NCI-H2081 (cell line): ENCODE measurements around the gene IMMP2L.
"Not testable (repeated sequence)": the region's sequence is repeated elsewhere in the genome, so short reads cannot be mapped to it uniquely, and the experiment has no call there.

ENCODE experiments used
- DNase-seq, 2 experiments: peaks; one replicate each; lab custom pipeline; 2025; lab: John Stamatoyannopoulos, UW

The IMMP2L gene

DNA sequence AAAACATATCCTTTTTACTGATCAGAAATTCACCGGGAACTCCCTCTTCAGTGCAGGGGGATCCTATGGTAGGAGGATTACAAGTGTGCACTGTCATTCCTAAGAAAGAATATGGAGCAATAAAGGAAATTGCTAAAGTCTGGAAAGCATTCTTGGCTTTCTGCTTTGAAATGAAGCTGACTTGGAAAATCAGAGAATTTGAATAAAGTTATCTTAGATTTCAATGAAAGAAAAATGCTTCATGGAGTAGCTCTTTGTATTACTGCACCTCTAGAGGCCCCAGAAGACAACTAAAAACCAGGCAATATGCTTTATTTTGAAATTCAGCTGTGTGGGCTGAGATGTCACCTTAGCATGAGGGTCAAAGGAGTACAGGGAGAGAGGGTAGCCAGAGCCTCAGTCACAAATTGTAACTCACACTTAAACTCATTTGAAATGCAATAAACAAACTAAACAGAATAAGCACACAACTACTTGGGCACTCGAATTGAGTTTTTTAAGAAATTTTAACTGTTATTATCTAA lies 102.5 kb downstream of the IMMP2L start:
- no peak for DNase-seq

DNA sequence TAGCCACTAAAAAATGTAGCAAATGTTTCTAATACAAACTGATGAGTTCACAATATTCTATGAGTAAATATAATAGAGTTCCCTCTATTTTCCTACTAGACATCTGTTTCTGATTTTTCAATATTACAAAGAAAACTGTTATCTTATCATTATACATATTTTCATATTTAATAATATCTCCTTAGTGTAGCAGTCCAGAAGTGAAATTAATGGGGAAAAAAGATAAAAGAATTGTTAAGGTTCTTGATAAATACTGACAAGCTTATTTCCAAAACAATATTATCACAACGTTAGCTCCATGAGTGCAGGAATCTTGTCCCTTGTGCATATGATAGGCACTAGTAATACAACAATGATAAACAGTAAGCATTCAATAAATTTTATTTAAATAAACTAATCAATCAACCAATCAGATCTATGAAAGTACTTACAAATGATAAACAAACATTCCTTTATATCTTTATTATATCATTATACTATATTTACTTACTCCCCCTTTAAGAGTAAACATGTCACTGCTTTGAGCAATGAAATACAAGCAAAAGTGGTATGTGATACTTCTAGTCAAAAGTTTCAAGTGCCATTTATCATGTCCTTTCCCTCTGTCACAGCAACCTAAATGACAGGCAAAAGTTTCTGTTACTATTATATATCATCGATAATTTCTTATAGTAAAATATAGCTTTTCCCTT lies 103.1 kb downstream of the IMMP2L start:
- DNase-seq: no peak

DNA sequence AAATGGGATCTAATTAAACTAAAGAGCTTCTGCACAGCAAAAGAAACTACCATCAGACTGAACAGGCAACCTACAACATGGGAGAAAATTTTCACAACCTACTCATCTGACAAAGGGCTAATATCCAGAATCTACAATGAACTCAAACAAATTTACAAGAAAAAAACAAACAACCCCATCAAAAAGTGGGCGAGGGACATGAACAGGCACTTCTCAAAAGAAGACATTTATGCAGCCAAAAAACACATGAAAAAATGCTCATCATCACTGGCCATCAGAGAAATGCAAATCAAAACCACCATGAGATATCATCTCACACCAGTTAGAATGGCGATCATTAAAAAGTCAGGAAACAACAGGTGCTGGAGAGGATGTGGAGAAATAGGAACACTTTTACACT lies 111.6 kb downstream of the IMMP2L start:
- not testable (repeated sequence) for DNase-seq

DNA sequence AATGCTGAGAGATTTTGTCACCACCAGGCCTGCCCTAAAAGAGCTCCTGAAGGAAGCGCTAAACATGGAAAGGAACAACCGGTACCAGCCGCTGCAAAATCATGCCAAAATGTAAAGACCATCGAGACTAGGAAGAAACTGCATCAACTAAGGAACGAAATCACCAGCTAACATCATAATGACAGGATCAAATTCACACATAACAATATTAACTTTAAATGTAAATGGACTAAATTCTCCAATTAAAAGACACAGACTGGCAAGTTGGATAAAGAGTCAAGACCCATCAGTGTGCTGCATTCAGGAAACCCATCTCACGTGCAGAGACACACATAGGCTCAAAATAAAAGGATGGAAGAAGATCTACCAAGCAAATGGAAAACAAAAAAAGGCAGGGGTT lies 114.8 kb downstream of the IMMP2L start:
- not testable (repeated sequence) for DNase-seq

DNA sequence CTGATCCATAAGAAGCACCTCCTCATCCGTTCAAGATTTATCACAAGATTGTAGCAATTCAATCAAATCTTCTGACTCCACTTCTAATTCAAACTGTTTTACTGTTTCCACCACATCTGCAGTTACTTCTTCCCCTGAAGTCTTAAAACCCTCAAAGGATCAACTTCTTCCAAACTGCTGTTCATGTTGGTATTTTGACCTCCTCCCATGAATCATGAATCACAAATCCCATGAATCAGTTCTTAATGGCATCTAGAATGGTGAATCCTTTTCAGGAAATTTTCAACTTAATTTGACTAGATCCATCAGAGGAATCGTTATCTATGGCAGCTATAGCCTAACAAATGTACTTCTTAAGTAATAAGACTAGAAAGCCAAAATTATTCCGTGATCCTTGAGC lies 122.3 kb downstream of the IMMP2L start:
- no peak for DNase-seq

DNA sequence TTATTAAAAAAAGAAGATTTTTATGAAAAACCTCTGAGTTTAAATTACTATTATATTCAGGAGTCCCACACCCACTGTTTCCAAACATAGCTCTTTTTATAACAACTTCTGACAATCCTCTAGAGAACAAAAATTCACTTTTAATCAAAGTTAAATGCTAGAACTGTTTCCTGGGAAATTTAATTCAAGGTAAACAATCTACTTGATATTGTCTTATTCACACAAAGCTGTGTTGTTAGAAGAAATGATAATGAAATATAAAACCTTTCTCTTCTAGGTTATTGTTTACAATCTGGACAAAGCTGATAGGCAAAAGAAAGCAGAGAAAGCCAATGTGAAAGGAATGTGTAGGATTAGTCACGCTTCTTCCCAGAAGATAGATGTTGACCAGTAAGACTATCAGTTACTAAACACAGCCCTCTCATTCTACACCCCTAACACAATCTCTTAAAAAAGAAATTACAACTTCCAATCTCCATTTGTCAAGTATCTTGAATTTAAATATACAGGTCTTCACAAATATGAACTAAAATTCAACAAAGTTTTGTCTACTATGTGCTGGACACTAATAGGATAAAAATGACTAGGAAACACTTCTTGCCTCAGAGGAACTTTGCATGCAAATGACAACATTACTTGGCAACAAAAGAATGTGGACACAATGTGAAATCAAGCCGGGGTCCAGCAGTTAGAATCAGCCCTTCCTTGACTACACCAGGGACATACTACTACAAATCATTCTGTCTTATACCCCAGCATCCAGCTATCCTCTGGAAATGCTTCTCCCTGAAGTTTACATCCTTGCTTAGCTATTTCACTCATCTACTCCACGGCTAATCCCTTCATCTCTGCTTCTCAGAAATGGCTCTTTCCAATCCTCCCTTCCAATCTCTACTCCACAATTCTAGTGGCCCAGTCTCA lies 123.7 kb downstream of the IMMP2L start:
- DNase-seq: no peak

DNA sequence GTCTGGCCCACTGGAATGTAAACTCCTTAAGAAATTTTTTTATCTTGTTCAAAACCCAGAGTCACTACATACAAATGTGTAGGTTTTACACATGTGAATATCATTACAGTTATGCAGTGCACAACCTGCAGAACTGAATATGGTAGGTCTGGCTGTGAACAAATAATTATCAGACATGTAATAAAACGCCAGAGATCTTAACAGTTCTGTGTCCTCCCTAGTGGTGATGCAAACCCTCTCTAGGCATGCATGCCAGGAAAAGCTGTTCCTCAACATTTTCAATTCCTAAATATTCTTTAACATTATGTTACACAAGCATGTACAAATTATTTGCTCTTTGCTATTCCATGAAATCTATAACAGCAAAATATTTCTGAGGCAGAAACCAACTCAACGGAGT lies 124.6 kb downstream of the IMMP2L start:
- DNase-seq: no peak

DNA sequence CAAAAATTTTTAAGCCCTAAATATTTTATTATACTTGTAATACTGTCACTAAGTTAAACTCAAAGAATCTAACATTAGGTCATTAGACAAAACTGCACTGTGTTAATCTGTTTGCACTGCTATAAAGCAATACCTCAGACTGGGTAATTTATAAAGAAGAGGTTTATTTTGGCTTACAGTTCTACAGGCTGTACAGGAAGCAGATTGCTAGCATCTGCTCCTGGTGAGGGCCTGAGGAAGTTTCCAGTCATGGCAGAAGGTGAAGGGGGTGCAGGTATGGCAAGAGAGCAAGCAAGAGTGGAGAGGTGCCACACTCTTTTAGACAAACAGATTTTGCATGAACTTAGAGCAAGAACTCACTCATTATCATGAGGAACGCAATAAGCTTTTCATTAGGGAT lies 125.7 kb downstream of the IMMP2L start:
- peak; percentile 22 to 67 for DNase-seq

DNA sequence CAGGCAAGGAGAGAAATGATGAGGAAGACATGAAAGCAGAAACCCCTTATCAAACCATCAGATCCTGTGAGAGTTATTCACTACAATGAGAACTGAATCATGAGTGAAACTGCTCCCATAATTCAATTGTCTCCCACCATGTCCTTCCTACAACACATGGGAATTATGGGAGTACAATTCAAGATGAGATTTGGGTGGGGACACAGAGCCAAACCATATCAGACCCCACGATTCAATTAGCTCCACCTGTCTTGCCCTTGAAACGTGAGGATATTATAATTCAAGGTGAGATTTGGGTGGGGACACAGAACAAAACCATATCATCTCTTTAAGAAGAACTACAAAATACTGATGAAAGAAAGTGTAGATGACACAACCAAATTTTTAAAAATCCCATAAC lies 128.9 kb downstream of the IMMP2L start:
- no peak for DNase-seq

DNA sequence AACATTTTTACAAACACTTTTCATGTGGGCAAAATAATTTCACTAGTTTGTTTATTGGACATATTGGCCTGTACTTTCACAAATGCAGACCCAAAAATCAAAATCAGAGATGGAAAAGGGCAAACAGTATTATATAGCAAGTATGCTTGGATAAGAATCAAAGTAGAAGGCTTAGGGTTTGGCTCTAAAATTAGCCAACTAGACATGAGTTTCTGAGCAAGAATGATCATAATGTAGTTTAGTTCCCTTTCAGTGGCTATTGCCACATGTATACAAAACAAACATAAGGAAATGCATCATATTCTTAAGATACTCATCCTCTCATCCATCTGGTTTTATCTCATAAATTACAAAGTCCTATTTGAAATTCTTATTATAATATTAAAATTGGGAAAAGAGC lies 132.5 kb downstream of the IMMP2L start:
- DNase-seq: no peak

DNA sequence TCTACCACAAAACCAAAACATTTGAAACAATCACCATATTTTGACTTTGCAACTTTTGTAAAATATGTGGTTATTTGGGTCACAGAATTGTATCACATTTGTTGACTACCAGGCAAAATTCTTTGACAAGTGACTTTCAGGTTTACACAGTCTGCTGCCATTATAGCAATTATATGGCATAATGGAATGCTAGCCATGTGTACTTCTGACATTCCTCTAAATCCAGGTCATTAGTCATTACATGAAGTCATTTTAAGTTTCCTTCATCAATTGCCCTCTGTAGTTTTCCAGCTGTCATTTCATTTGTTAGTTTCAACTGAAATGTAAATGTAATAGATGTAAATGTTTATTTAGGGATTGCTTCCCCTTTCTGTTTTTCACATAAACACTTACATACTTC lies 137.5 kb downstream of the IMMP2L start:
- DNase-seq: no peak

DNA sequence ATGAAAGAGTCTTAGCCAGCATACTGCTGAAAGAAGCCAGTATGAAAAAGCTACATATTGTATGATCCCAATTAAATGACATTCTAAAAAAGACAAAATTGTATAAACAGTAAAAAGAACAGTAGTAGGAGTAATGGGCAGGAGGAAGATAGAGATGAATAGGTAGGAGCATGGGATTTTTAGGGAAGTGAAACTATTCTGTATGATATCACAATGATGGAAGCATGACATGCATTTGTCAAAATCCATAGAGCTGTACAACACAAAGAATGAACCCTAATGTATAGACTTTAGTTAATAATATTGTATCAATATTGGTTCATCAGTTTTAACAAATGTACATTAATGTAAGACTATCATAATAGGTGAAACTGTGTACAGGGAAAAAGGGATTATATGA lies 147.9 kb downstream of the IMMP2L start:
- no peak for DNase-seq

DNA sequence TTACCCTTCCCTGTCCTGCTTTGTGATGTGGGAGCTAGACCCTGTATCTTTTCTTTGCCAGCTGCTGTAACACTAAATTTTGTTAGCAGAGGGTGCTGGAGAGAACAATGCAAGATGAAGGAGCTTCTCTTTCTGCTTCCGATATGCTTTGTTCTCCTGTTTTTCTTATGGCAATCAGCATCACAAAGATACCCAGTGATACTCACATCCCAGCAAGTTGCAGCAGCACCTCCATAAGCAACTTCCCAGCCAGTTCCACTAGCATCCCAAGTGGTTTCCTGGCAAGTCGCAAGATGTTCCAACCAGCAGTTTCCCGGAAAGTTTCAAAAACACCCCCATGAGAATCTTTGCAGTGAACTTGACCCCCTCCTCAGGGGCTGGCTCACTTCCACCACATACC lies 148.6 kb downstream of the IMMP2L start:
- DNase-seq: no peak

DNA sequence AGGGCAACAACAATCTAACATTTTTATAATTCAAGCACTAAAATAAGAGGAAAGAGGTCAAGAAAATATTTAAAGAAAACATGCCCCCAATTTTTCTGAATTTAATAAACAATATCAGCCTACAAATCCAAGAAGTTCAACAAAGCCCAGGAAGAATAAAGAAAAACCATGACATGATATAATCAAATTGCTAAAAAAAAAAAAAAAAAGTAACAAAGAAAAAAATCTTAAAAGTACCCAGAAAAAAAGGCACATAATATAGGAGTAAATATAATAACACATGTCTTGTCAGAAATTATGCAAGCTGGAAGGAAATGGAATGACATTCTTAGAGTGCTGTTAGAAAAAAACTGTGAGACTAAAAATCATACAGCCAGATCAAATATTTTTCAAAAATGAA lies 151.4 kb downstream of the IMMP2L start:
- no peak for DNase-seq

DNA sequence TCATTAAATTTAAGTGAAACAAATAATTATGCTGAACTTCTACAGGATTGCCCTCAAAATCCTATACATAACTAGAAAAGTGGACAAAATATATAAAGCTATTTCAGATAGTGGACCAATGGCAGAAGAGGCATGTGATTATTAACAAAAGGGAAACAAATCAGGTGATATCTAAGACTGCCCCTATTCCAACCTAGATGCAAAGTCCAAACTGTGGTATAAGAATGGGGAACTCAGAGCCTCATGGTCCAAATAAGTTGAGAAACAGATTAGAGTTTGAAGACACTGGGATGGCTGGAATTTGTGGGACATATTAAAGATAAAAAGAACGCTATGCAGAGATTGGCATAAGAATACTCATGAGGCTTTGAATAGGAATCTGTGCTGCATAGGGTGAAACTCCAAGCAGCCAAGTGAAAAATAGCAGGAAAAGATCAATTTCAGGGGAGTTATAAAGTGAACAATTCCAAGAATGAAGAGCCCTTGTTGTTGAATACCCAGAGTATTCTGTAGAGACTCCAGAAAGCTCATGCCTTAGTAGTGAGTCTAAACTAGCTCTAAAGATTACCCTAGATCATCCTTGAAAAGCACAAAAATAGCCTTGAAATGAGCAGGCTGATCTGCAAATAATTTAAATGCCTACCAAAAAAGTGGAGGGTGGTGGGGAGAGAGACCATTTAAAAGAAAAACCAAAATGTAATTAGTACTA lies 152.4 kb downstream of the IMMP2L start:
- DNase-seq: no peak

DNA sequence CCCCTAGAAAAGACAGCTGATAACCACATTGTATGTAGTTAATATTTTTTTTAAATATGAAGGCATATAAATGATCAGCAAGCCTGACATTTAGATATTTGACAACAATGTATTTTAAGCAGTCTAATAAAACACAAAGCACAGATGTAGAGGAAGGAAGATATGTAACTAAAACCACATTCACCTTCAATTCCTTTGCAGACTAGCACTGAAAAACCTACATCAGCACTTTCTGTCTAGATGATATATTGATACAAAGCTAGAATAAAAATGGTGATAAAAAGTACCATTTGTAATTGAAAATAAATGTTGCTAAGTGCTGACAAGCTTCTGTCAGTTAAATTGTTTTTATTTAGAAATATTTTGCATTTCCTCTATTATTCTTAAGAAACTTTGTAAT lies 153.6 kb downstream of the IMMP2L start:
- DNase-seq: no peak

DNA sequence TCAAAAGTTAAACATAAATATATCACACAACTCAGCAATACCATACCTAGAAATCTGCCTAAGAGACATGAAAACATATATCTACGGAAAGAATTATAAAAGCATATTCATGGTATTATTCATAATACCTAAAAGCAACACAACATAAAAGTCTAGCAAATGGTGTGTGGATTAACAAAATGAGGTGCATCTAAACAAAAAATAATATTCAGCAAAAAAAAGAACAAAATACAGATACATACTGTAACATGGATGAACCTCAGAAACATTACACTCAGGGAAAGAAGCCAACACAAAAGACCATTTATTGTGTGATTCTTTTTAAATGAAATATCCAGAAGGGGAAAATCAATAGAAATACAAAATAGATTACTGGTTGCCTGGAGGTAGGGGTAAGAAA lies 155.0 kb downstream of the IMMP2L start:
- DNase-seq: no peak

DNA sequence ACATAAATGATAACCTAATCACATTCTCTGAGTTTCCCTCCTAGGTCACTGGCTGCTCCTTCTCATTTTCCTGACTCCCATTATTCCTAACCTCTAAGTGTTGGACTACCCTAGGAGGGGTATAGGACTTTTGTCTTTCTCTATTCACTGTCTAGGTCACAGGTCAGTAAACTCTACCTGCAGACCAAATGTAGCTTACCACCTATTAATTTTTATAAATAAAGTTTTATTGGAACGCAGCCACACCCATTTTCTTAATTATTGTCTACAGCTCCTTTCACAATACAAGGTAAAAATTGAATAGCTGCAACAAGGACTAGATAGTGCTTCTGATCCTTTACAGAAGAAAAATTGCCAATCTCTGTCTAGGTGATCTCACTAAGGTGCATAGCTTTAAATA lies 156.7 kb downstream of the IMMP2L start:
- no peak for DNase-seq

DNA sequence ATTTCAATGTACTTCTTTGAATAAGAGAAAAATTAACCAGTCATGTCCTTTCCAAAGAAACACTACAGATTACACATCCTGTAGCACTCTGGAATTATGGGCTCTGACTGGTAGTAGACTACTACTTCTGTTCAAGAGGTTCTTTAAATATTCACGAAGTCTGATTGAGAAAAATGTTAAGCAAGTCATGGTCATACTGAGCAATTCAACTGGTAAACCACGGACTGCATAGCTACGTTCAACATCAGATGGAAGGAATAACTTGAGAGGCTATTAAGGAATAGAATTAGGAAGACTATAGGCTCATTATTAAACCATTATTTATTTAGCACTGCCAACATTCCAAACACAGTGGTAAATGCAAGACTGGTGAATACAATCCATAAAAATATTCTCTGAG lies 160.8 kb downstream of the IMMP2L start:
- no peak for DNase-seq

DNA sequence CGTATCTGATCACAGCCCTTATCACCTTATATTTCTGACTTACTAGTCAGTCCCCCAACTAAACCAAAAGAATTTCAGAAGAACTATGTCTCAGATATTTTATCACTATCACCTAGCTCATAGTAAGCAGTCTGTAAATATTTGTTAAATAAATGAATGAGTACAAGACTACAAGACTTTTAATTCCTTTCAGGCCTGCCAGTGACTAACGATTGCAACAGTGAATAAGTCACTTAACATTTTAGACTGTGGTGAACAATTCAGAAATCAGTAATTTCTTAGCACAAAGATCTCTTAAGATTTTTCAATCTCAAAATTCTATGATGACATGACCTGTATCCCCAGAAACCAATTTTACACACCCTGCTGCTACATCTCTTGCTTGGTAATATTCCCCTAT lies 162.2 kb downstream of the IMMP2L start:
- no peak for DNase-seq

DNA sequence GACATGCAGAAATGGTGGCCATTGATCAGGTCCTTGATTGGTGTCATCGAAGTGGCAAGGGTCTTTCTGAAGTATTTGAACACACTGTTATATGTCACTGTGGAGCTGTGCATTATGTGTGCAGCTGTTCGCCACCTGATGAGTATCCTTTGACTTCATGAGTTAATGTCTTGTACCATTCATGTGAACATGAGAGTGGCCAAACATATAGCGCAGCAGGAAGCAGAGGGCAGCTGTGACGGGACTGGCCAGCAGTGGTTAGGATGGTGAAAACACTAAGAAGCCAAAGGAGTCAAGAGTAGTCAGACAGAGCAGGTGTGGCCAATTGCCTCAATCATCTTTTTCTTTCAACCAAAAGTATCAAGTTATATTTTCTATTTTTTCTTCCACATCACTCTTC lies 167.4 kb downstream of the IMMP2L start:
- peak; percentile 5 to 58 for DNase-seq

DNA sequence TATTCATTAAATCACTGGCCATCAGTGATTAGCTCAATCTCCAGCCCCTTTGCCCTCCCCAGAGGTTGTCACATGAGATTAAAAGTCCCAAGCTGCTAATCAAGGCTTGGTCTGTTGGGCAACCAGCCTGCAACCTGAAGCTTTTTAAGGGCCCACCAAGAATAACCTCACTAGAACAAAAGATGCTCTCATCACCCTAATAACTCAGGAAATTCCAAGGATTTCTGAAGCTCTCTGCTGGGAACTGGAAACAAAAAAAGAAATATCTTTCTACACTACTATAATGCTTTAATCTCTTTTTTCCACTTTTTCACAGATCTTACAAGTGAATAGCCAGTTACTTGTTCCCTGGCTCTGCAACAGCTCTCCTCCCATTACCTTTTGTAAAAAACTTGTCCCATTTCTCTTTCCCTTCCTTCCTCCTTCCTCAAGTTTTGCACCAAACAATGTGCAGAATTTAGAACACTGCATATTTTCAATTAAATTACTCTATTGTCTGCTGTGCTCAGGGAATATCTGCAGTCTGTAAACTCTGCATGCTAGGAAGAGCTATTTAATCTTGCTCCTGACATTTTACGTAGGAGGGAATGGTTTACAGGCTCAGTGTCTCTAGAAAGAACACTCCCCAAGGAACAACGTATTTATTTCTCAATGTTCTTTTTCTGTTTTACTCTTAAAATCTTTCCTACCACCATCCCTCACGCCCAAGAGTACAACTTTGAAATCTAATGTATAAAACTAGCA lies 169.1 kb downstream of the IMMP2L start:
- no peak for DNase-seq
